DND-41 (cell line): ENCODE measurements around the gene TGFBR2.
A peak's percentile ranks its signal among the peaks of the same experiment; 100 is the strongest.

Source experiments
- ATAC-seq: fragments of 200-7000 bp; cut with Tn5 transposase; 3 replicates; pipeline ENCODE4 v1.9.1; 2021; ENCODE audit warnings: low read depth; ENCODE audit not compliant: insufficient read depth
- DNase-seq: peaks from one replicate; pipeline ENCODE4 v3.0.0-alpha.2; 2020
- H2AFZ ChIP-seq: 2 replicates; pipeline ENCODE4 v1.6.0; 2012; ENCODE audit warnings: low read depth, low read length
- H3K27ac ChIP-seq: 2 replicates; pipeline ENCODE4 v1.5.1; 2012; ENCODE audit warnings: low read length, inconsistent platforms
- H3K27me3 ChIP-seq: fragments of 200-600 bp; sonication (generic); 2 replicates; pipeline ENCODE4 v1.6.0; 2012; ENCODE audit warnings: low read length, mild to moderate bottlenecking, inconsistent platforms; ENCODE audit not compliant: insufficient read depth, poor library complexity
- H3K36me3 ChIP-seq: 2 replicates; pipeline ENCODE4 v1.5.1; 2012; ENCODE audit warnings: low read length, inconsistent platforms; ENCODE audit not compliant: insufficient read depth
- H3K4me1 ChIP-seq: 2 replicates; pipeline ENCODE4 v1.5.1; 2012; ENCODE audit warnings: mild to moderate bottlenecking, low read length; ENCODE audit not compliant: insufficient read depth
- H3K4me2 ChIP-seq: 2 replicates; pipeline ENCODE4 v1.6.0; 2012; ENCODE audit warnings: mild to moderate bottlenecking, moderate library complexity, low read length, inconsistent platforms; ENCODE audit not compliant: insufficient read depth
- H3K4me3 ChIP-seq, 2 experiments: fragments of 200-600 bp in 1 of 2; shearing (Covaris generic) in 1 of 2; 2 replicates each; pipeline ENCODE4 v1.5.1; 2012 to 2016; ENCODE audit warnings: inconsistent platforms in 2 of 2, low read length in 2 of 2, mild to moderate bottlenecking in 2 of 2, low read depth in 1 of 2, moderate library complexity in 1 of 2
- H3K79me2 ChIP-seq: 2 replicates; pipeline ENCODE4 v1.6.0; 2012; ENCODE audit warnings: low read length, inconsistent platforms; ENCODE audit not compliant: insufficient read depth
- H3K9ac ChIP-seq: 2 replicates; pipeline ENCODE4 v1.6.0; 2012; ENCODE audit warnings: low read depth, mild to moderate bottlenecking, inconsistent platforms, low read length, moderate library complexity
- H3K9me3 ChIP-seq: 2 replicates; pipeline ENCODE4 v1.5.1; 2012; ENCODE audit warnings: low read length, moderate library complexity, mild to moderate bottlenecking, inconsistent platforms; ENCODE audit not compliant: insufficient read depth, severe bottlenecking
- H4K20me1 ChIP-seq: 2 replicates; pipeline ENCODE4 v1.6.0; 2012; ENCODE audit warnings: low read length; ENCODE audit not compliant: insufficient read depth
- EZH2 ChIP-seq: IDR thresholded peaks from 3 replicates; pipeline ENCODE4 v1.6.1; 2012; ENCODE audit warnings: borderline replicate concordance, low read depth, mild to moderate bottlenecking, moderate library complexity, low read length, inconsistent platforms; ENCODE audit not compliant: severe bottlenecking
- TF ChIP-seq, protein P1 (sequence below): IDR thresholded peaks from 2 replicates; pipeline ENCODE4 v1.5.1; 2012; ENCODE audit warnings: borderline replicate concordance, low read length, moderate library complexity, mild to moderate bottlenecking; ENCODE audit not compliant: poor library complexity, severe bottlenecking; ENCODE audit errors: extremely low read depth

Gene TGFBR2

DNA sequence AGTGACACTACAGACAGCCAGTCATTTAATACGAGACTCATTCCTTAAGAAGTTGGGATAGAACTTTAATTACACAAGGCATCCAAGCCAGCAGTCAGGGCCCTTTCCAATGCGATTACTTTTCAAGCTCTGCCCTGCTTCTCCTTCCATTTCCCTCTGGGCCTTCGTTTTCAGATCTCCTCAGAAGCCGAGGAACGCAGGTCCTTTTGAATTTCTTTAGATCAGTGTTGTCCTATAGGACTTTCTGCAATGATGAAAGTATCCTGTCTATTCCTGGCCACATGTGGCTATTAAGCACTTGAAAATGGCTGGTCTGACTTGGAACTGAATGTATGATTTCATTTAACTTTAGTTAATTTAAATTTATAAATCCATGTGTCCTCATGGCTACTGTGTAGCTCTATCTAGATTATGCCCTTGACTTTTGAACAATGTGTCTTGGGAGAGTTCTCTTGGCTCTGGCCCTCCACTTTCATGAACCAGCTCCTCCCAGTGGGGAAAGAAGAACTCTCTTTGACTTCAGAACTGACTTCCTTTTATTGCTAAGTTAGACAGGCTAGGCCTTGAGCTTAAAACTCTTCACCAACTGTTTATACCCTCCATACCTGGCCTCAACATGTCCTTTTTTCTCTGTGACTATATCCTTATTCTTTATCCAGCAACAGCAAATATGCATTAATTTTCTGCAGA lies 22.6 kb downstream of the TGFBR2 start:
- no peak overlapping the region for H3K4me2 ChIP-seq
- H3K27ac ChIP-seq, result peak overlapping the region; percentile 63
- H3K4me3 ChIP-seq, result no peak overlapping the region
- peaks cover 4% of the 10 kb centered on the region; the same call in 1 of the 2 replicates for H4K20me1 ChIP-seq
- H3K27me3 ChIP-seq, result no peaks in the 10 kb centered on the region
- H3K36me3 ChIP-seq, result peaks cover 23% of the 10 kb centered on the region
- TF ChIP-seq, protein P1, sequence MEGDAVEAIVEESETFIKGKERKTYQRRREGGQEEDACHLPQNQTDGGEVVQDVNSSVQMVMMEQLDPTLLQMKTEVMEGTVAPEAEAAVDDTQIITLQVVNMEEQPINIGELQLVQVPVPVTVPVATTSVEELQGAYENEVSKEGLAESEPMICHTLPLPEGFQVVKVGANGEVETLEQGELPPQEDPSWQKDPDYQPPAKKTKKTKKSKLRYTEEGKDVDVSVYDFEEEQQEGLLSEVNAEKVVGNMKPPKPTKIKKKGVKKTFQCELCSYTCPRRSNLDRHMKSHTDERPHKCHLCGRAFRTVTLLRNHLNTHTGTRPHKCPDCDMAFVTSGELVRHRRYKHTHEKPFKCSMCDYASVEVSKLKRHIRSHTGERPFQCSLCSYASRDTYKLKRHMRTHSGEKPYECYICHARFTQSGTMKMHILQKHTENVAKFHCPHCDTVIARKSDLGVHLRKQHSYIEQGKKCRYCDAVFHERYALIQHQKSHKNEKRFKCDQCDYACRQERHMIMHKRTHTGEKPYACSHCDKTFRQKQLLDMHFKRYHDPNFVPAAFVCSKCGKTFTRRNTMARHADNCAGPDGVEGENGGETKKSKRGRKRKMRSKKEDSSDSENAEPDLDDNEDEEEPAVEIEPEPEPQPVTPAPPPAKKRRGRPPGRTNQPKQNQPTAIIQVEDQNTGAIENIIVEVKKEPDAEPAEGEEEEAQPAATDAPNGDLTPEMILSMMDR, result peak; percentile 33
- TF ChIP-seq EZH2, result no peak
- ATAC-seq (peak; percentile 58; the same call in 2 of the 3 replicates), DNase-seq (no peak)
- peak overlapping the region; percentile 5; the same call in 1 of the 2 replicates for H3K9ac ChIP-seq
- no peak overlapping the region for H2AFZ ChIP-seq
- H3K79me2 ChIP-seq, result peaks cover 93% of the 10 kb centered on the region
- H3K9me3 ChIP-seq, result no peaks in the 10 kb centered on the region
- peaks cover 44% of the 10 kb centered on the region for H3K4me1 ChIP-seq

DNA sequence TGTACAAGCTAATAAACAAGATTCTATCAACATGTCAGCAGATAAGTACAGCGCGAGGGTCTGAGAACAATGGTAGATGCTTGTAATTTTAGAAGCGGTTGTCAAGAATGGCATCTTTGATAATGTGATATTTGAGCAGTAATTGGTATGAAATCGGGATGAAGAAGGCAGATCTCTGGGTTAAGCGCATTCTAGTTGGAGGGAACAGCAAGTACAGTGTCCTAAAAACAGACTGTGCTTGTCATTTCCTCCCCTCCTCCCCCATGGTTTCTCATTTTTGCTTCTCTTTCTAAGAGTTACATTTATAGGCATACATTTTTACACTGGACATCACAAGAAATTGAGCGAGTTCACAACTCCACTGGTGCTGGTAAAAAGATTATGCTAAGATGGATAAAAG lies 23.3 kb downstream of the TGFBR2 start:
- Histone ChIP-seq H3K4me2 (no peak overlapping the region), H2AFZ (no peak overlapping the region), H3K4me1 (peaks cover 44% of the 10 kb centered on the region), H3K36me3 (peaks cover 23% of the 10 kb centered on the region), H3K9me3 (no peaks in the 10 kb centered on the region), H4K20me1 (peaks cover 4% of the 10 kb centered on the region; the same call in 1 of the 2 replicates), H3K4me3 (no peak overlapping the region), H3K27me3 (no peaks in the 10 kb centered on the region), H3K79me2 (peaks cover 96% of the 10 kb centered on the region), H3K9ac (no peak overlapping the region), H3K27ac (peak overlapping the region; percentile 30)
- DNase-seq, result no peak
- no peak for TF ChIP-seq EZH2
- TF ChIP-seq, protein P1, result no peak
- ATAC-seq, result no peak

GRCh38 chr3:30630238-30631030 lies 24.0 kb downstream of the TGFBR2 start:
- no peak overlapping the region for H3K4me2 ChIP-seq
- H3K4me1 ChIP-seq, result peaks cover 44% of the 10 kb centered on the region
- peaks cover 4% of the 10 kb centered on the region; the same call in 1 of the 2 replicates for H4K20me1 ChIP-seq
- H3K27ac ChIP-seq, result peak overlapping the region; percentile 70; the same call in 1 of the 2 replicates
- TF ChIP-seq EZH2, result no peak
- TF ChIP-seq, protein P1, result no peak
- H3K4me3 ChIP-seq, result no peak overlapping the region
- no peaks in the 10 kb centered on the region for H3K9me3 ChIP-seq
- no peak overlapping the region for H3K9ac ChIP-seq
- no peaks in the 10 kb centered on the region for H3K27me3 ChIP-seq
- peaks cover 23% of the 10 kb centered on the region for H3K36me3 ChIP-seq
- DNase-seq, result no peak
- no peak for ATAC-seq
- no peak overlapping the region for H2AFZ ChIP-seq
- peaks cover 97% of the 10 kb centered on the region for H3K79me2 ChIP-seq
